Activated CD4-positive, alpha-beta T cell treated with anti-CD3 and anti-CD28 coated beads for 4 hours (primary cell): ENCODE data around the gene GZMM.

Experiments
- DNase-seq, 2 donors: peaks; one replicate each; pipeline ENCODE4 v3.0.0-alpha.2; 2020

Gene GZMM

GRCh38 chr19:543910-544608 is at the start of gene GZMM:
TSS of gene GZMM (plus strand) at chr19:544053. CDS start at chr19:544072, 19 bp downstream.
- DNase-seq = peak; percentile 69 to 75

DNA sequence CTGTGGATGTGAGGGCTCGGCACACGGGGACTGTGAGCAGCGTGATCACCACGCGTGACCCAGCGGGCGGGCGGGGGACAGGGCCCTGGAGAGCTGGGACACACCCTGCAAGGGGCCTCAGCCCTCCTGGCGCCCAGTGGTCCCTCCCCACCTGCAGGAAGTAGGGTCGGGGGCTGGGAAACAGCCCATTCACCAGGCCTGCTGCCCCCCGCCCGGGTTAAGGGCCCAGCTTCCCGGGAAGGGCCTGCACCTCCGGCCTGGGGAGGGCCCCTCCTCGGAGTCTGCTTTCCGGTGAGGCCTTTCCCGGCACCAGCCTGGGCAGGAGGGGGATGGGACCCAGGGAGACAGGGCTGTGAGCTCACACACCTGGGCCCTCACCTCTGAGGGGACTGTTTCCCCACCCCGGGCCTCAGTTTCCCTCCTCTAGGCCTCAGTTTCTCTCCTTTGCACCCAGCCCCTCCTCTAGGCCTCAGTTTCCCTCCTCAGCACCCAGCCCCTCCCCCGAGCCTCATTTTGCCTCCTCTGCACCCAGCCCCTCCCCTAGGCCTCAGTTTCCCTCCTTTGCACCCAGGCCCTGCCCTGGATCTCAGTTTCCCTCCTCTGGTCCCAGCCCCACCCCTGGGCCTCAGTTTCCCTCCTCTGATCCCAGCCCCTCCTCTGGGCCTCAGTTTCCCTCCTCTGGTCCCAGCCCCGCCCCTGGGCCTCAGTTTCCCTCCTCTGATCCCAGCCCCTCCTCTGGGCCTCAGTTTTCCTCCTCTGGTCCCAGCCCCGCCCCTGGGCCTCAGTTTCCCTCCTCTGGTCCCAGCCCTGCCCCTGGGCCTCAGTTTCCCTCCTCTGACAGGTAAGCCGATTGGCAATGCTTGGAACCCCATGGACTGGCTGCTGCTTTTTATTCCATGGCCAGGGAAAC is 49.4 kb upstream of the GZMM start:
- no peak for DNase-seq

DNA sequence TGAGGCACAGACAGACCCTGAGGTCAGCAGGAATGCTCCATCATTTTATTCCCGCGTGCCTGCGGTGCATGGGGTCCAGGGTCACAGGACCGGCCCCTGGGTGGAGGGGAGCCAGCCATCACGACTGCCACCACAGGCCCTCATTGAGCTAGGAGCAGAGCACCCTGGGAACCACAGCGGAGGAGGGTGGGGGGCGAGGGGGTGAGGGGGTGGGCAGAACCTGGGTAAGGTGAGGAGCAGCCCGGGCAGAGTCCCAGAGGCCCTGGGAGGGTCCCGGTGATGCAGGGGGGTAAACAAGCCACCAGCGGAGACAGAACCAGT is 48.8 kb upstream of the GZMM start:
- no peak for DNase-seq

DNA sequence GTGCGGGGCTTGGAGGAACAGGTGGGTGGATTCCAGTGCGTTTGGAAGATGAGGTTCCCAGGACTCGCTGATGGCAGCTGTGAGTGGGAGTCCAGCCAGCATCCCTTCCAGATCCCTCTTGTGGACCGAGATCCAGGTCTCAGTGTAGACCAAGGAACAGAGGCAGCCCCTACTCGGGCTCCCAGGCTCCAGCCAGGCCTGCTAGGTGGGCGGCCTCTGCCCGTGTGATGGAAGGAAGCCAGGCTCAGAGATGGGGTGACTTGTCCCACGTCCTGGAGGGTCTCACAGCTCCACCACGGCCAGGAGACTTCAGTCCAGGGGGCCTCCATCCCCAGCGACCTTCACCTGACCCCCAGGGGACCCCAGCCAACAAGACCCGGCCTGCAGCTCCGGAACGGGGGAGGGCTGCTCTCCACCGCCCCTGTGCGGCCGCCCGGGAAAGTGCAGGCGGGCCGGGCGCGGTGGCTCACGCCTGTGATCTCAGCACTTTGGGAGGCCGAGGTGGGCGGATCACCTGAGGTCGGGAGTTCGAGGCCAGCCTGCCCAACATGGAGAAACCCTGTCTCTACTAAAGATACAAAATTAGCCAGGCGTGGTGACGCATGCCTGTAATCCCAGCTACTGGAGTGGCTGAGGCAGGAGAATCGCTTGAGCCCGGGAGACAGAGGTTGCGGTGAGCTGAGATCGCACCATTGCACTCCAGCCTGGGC is 48.3 kb upstream of the GZMM start:
- no peak for DNase-seq

DNA sequence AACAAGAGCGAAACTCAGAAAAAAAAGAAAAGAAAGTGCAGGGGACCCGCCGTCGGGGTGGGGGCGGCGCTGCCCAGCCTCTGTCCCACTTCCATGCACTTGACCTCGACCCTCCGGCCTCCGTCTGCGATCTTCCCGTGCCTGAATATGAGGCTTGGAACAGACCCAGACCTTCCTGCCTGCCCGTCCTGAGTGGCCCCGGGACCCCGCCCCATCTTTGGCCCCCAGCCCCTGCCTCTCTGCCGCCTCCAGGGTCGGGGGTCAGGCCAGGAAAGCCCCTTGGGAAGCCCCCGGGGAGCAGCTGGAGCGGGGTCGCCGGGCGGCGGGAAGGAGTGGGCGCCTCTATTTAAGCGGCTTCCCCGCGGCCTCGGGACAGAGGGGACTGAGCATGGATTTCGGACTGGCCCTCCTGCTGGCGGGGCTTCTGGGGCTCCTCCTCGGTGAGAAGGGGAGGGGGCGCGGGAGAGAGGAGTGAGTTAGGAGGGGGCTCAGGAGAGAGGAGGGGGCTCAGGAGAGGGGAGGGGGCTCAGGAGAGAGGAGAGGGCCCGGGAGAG is 47.7 kb upstream of the GZMM start, which contains the start of gene MADCAM1:
Gene MADCAM1, plus strand, starts transcription at position 375 of the 554 bp plus-strand sequence. Its CDS starts 14 bp downstream, at position 389.
- no peak for DNase-seq

GRCh38 chr19:496986-497385 is 46.9 kb upstream of the GZMM start:
- no peak for DNase-seq

DNA sequence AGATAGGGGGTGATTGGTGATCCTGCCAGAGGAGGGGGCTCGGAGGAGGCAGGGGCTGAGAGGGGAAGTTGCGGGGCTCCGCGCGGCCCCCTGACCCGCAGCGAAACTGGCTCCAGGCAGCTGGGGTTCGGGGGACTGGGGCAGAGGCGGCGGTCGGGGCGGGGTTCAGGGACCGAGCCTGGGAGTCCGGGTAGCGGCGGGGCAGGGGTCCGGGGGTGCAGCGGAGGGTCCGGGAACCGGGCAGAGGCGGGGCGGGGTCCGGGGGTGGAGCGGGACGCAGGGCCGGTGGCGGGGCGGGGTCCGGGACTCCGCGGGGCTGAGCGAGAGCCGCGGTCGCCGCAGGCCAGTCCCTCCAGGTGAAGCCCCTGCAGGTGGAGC is 46.4 kb upstream of the GZMM start:
- no peak for DNase-seq

GRCh38 chr19:497869-498510 is 45.9 kb upstream of the GZMM start:
- no peak for DNase-seq

GRCh38 chr19:498511-498891 is 45.4 kb upstream of the GZMM start:
- no peak for DNase-seq

DNA sequence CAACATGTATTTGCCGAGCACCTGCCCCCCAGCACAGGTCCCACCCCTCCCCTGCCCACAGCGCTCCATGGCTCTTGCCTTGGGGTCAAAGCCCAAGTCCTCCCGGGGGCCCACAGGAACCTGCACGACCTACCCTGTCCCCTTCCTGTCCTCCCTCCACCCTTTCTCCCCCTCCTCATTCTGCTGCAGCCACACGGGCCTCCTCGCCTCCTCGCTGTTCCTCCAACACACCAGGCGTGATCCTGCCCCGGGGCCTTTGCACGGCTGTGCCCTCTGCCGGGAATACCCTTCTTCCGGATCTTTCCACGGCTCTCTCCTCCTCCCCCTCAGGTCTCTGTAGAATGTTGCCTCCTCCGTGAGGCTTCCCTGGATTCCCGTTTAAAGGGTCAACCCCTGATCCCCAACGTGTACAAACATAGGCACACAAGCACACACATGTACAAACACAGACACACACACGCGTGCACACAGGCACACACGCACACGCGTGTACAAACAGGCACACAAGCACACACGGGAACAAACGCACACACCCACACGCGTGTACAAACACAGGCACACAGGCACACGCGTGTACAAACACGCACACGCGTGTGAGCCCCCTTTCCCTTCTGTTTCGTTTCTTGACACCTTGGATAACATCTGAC is 44.8 kb upstream of the GZMM start:
- no peak for DNase-seq

GRCh38 chr19:501646-502045 is 42.2 kb upstream of the GZMM start:
- DNase-seq = no peak

GRCh38 chr19:504616-505015 is 39.2 kb upstream of the GZMM start:
- no peak for DNase-seq

- DNase-seq = peak; percentile 90 to 97
Observed at GRCh38 chr19:506404-507285, 37.2 kb upstream of the GZMM start.

- DNase-seq = peak; percentile 85 to 88
Observed at GRCh38 chr19:507286-508203, 36.3 kb upstream of the GZMM start, which contains the start of gene TPGS1. TSS of gene TPGS1 (plus strand) at chr19:507497. CDS start at chr19:507507, 10 bp downstream.

- no peak for DNase-seq
Observed at GRCh38 chr19:508204-509150, 35.4 kb upstream of the GZMM start.

DNA sequence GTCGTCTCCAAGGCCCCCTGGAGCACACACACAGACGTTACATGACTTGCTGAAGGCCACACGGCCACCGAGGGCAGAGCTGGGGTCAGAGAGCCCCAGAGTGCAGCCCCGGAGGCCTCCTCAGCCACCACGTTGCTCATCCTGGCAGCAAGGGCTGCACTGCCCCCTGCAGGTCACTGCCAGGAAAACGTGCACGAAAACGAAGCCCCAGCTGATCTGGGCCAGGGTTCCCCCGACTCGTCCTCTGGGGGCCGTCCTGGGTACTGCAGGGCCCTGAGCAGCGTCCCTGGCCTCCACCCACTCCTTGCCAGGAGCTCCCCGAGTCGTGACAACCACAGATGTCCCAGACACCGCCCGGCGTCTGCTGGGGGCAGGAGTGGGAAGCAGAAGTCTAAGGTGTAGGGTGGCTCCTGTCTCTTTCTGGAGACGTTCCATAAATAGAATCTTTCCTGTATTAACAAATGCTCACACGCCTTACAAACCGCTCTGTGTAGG is 33.2 kb upstream of the GZMM start:
- DNase-seq = peak; percentile 88 to 93

- DNase-seq = peak; percentile 80 to 81
Observed at GRCh38 chr19:511101-511851, 32.6 kb upstream of the GZMM start.
